ENCODE measurements around the gene OCA2.

GRCh38 chr15:28002867-28003266, 96.2 kb downstream of the OCA2 start:
- TF ChIP-seq CTCF (IDR thresholded peaks at IDR 0.05; ENCODE audit: low read length) (no peak), EZH2 (IDR thresholded peaks at IDR 0.05; ENCODE audit: borderline replicate concordance, low read length) (no peak)
